Liver (tissue), 9 donors: Measurements from ENCODE around the gene PRDM1. TPM values are rescaled to one million over a fixed set of nuclear protein-coding genes. Genes with fewer than 3 reads are reported as not detected.

Experiments
- DNase-seq: peaks from one replicate; pipeline ENCODE4 v3.0.0-alpha.2; 2017; ENCODE audit warnings: low spot score
- H3K27ac ChIP-seq, 2 donors: one replicate each; pipeline ENCODE4 v1.7.0; 2013; ENCODE audit warnings: inconsistent platforms in 2 of 2, low read length in 2 of 2, control low read depth in 1 of 2, low read depth in 1 of 2, mild to moderate bottlenecking in 1 of 2
- H3K27me3 ChIP-seq, 4 donors: one replicate each; pipeline versions ENCODE4 v1.6.1 to v1.7.0; 2013; ENCODE audit warnings: low read length in 3 of 4, inconsistent platforms in 1 of 4, mild to moderate bottlenecking in 1 of 4, moderate library complexity in 1 of 4; ENCODE audit not compliant: control insufficient read depth in 4 of 4, insufficient read depth in 4 of 4
- H3K36me3 ChIP-seq, 4 donors: one replicate each; pipeline versions ENCODE4 v1.6.1 to v1.7.0; 2013; ENCODE audit warnings: low read length in 3 of 4, mild to moderate bottlenecking in 3 of 4, low read depth in 1 of 4, moderate library complexity in 1 of 4; ENCODE audit not compliant: control insufficient read depth in 4 of 4, insufficient read depth in 3 of 4
- H3K4me1 ChIP-seq, 4 donors: one replicate each; pipeline versions ENCODE4 v1.6.1 to v1.7.0; 2013; ENCODE audit warnings: low read length in 3 of 4, mild to moderate bottlenecking in 3 of 4, moderate library complexity in 1 of 4; ENCODE audit not compliant: control insufficient read depth in 4 of 4, insufficient read depth in 4 of 4
- H3K4me3 ChIP-seq, 3 donors: one replicate each; pipeline versions ENCODE4 v1.6.1 to v1.7.0; 2013; ENCODE audit warnings: low read length in 3 of 3, control low read depth in 1 of 3, low read depth in 1 of 3, mild to moderate bottlenecking in 1 of 3
- H3K9ac ChIP-seq, 2 donors: one replicate each; pipeline ENCODE4 v1.7.0; 2013; ENCODE audit warnings: low read length in 2 of 2, mild to moderate bottlenecking in 2 of 2, moderate library complexity in 2 of 2, control low read depth in 1 of 2, low read depth in 1 of 2
- H3K9me3 ChIP-seq, 4 donors: one replicate each; pipeline versions ENCODE4 v1.6.1 to v1.7.0; 2013; ENCODE audit warnings: low read length in 3 of 4; ENCODE audit not compliant: control insufficient read depth in 4 of 4
- EGR1 ChIP-seq, 2 donors: IDR thresholded peaks; 2 replicates each; pipeline ENCODE4 v1.6.1; 2016 to 2018; ENCODE audit warnings: antibody characterized with exemption in 2 of 2, low read depth in 2 of 2
- GABPA ChIP-seq, 2 donors: IDR thresholded peaks in 1 of 2; conservative IDR thresholded peaks in 1 of 2; 2 replicates each; pipeline ENCODE4 v1.6.1; 2016; ENCODE audit warnings: antibody characterized with exemption in 2 of 2, mild to moderate bottlenecking in 1 of 2, moderate library complexity in 1 of 2
- HNF4A ChIP-seq, 2 donors: conservative IDR thresholded peaks; 2 replicates each; pipeline ENCODE4 v1.6.1; 2016; ENCODE audit warnings: antibody characterized with exemption in 2 of 2, mild to moderate bottlenecking in 2 of 2
- HNF4G ChIP-seq: IDR thresholded peaks from 2 replicates; pipeline ENCODE4 v1.6.1; 2016; ENCODE audit warnings: antibody characterized with exemption
- JUND ChIP-seq, 2 donors: IDR thresholded peaks; 2 replicates each; pipeline ENCODE4 v1.6.1; 2016; ENCODE audit warnings: antibody characterized with exemption in 2 of 2
- NR2F2 ChIP-seq: IDR thresholded peaks from 2 replicates; pipeline ENCODE4 v1.6.1; 2016; ENCODE audit warnings: antibody characterized with exemption
- RAD21 ChIP-seq, 2 donors: IDR thresholded peaks; 2 replicates each; pipeline ENCODE4 v1.6.1; 2016; ENCODE audit warnings: antibody characterized with exemption in 2 of 2, mild to moderate bottlenecking in 2 of 2
- RXRA ChIP-seq, 2 donors: IDR thresholded peaks; 2 replicates each; pipeline ENCODE4 v1.6.1; 2017 to 2018; ENCODE audit warnings: antibody characterized with exemption in 2 of 2, mild to moderate bottlenecking in 1 of 2
- YY1 ChIP-seq: IDR thresholded peaks from 2 replicates; pipeline ENCODE4 v1.6.1; 2016; ENCODE audit warnings: antibody characterized with exemption, mild to moderate bottlenecking
- WGBS: extraction: QIAGEN DNeasy Blood & Tissue Kit; methylation state at CpG from one replicate; pipeline ENCODE4 v1.1.7; 2013; 5-methylcytosine and 5-hydroxymethylcytosine counted together
- polyA plus RNA-seq, 2 donors: library from polyadenylated mRNA; stranded (reverse) in 1 of 2; unstranded in 1 of 2; fragments of 200-250 nt in 1 of 2; fragments of >200 nt in 1 of 2; fragmentation: Nextera tagmentation in 1 of 2; extraction: Ambion mirVana in 1 of 2; gene quantifications; one replicate each; pipeline versions ENCODE4 v1.2.1 to v1.2.3, GENCODE V29; 2013 to 2015
- total RNA-seq, 2 donors: library from RNA; depleted of rRNA; stranded (reverse); fragments of >200 nt; gene quantifications; one replicate each; pipeline ENCODE4 v1.2.3, GENCODE V29; 2014
- TF ChIP-seq, protein P1 (sequence below): IDR thresholded peaks from 2 replicates; pipeline ENCODE4 v1.6.1; 2016; ENCODE audit warnings: antibody characterized with exemption
- TF ChIP-seq, protein P2 (sequence below): fragments of 150-350 bp; IDR thresholded peaks from 2 replicates; pipeline ENCODE4 v1.5.1; 2017; ENCODE audit warnings: improper control_type of control experiment, low read depth, low read length; ENCODE audit not compliant: missing input control
- TF ChIP-seq, protein P3 (sequence below): IDR thresholded peaks from 2 replicates; pipeline ENCODE4 v1.6.1; 2016; ENCODE audit warnings: antibody characterized with exemption
- TF ChIP-seq, protein P4 (sequence below): IDR thresholded peaks from 2 replicates; pipeline ENCODE4 v1.6.1; 2016; ENCODE audit warnings: antibody characterized with exemption, mild to moderate bottlenecking
- donor health status: healthy.
- donor health status: healthy.
- donor health status: healthy.
- donor health status: healthy.
- donor health status: healthy.

Gene PRDM1
- total and polyA plus RNA-seq, 4 donors = 0.37 to 2.8 (median 0.65) TPM

DNA sequence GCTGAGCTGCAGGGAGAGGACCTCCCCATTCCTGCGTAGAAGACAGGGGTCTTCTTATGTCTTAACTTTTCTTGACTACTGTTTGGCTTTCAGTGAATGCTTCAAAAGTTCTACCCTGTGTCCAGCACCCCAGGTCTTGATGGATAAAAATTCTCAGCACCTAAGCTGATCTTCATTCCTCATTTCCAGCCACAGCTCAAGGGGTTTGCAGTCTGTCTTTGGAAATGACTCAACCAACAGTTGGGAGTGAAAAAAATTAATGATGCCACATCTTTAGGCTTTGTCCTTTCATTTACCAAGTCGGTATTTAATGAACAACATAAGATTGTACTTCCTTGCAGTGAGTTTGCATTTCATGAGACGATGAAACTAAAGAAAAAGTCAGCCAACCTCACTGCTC is 40.3 kb downstream of the PRDM1 start:
- no peak for DNase-seq
- no peak overlapping the region for H3K9ac ChIP-seq
- H3K4me3 ChIP-seq = no peak overlapping the region
- H3K27ac ChIP-seq = no peak overlapping the region
- no peaks in the 10 kb centered on the region for H3K4me1 ChIP-seq
- no peaks in the 10 kb centered on the region for H3K9me3 ChIP-seq
- peaks cover 0 to 4% (median 0%) of the 10 kb centered on the region in 4 donors for H3K27me3 ChIP-seq
- WGBS = 82% methylated on average over 3 of the region's 3 CpGs
- no peak for TF ChIP-seq RXRA (IDR thresholded peaks at IDR 0.05)
- no peak for TF ChIP-seq GABPA (IDR thresholded peaks at IDR 0.05 in 1 of 2, conservative IDR thresholded peaks at IDR 0.05 in 1 of 2)
- TF ChIP-seq, protein P1, sequence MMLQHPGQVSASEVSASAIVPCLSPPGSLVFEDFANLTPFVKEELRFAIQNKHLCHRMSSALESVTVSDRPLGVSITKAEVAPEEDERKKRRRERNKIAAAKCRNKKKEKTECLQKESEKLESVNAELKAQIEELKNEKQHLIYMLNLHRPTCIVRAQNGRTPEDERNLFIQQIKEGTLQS = no peak
- no peak for TF ChIP-seq HNF4G
- no peak for TF ChIP-seq YY1
- TF ChIP-seq, protein P2, sequence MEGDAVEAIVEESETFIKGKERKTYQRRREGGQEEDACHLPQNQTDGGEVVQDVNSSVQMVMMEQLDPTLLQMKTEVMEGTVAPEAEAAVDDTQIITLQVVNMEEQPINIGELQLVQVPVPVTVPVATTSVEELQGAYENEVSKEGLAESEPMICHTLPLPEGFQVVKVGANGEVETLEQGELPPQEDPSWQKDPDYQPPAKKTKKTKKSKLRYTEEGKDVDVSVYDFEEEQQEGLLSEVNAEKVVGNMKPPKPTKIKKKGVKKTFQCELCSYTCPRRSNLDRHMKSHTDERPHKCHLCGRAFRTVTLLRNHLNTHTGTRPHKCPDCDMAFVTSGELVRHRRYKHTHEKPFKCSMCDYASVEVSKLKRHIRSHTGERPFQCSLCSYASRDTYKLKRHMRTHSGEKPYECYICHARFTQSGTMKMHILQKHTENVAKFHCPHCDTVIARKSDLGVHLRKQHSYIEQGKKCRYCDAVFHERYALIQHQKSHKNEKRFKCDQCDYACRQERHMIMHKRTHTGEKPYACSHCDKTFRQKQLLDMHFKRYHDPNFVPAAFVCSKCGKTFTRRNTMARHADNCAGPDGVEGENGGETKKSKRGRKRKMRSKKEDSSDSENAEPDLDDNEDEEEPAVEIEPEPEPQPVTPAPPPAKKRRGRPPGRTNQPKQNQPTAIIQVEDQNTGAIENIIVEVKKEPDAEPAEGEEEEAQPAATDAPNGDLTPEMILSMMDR = no peak
- TF ChIP-seq JUND (IDR thresholded peaks at IDR 0.05) = no peak
- TF ChIP-seq RAD21 (IDR thresholded peaks at IDR 0.05) = no peak
- TF ChIP-seq, protein P3, sequence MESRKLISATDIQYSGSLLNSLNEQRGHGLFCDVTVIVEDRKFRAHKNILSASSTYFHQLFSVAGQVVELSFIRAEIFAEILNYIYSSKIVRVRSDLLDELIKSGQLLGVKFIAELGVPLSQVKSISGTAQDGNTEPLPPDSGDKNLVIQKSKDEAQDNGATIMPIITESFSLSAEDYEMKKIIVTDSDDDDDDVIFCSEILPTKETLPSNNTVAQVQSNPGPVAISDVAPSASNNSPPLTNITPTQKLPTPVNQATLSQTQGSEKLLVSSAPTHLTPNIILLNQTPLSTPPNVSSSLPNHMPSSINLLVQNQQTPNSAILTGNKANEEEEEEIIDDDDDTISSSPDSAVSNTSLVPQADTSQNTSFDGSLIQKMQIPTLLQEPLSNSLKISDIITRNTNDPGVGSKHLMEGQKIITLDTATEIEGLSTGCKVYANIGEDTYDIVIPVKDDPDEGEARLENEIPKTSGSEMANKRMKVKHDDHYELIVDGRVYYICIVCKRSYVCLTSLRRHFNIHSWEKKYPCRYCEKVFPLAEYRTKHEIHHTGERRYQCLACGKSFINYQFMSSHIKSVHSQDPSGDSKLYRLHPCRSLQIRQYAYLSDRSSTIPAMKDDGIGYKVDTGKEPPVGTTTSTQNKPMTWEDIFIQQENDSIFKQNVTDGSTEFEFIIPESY = no peak
- TF ChIP-seq, protein P4, sequence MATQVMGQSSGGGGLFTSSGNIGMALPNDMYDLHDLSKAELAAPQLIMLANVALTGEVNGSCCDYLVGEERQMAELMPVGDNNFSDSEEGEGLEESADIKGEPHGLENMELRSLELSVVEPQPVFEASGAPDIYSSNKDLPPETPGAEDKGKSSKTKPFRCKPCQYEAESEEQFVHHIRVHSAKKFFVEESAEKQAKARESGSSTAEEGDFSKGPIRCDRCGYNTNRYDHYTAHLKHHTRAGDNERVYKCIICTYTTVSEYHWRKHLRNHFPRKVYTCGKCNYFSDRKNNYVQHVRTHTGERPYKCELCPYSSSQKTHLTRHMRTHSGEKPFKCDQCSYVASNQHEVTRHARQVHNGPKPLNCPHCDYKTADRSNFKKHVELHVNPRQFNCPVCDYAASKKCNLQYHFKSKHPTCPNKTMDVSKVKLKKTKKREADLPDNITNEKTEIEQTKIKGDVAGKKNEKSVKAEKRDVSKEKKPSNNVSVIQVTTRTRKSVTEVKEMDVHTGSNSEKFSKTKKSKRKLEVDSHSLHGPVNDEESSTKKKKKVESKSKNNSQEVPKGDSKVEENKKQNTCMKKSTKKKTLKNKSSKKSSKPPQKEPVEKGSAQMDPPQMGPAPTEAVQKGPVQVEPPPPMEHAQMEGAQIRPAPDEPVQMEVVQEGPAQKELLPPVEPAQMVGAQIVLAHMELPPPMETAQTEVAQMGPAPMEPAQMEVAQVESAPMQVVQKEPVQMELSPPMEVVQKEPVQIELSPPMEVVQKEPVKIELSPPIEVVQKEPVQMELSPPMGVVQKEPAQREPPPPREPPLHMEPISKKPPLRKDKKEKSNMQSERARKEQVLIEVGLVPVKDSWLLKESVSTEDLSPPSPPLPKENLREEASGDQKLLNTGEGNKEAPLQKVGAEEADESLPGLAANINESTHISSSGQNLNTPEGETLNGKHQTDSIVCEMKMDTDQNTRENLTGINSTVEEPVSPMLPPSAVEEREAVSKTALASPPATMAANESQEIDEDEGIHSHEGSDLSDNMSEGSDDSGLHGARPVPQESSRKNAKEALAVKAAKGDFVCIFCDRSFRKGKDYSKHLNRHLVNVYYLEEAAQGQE = no peak
- TF ChIP-seq NR2F2 = no peak
- TF ChIP-seq EGR1 (IDR thresholded peaks at IDR 0.05; ENCODE audit: low read depth in 2 of 2) = no peak
- no peaks in the 10 kb centered on the region for H3K36me3 ChIP-seq

DNA sequence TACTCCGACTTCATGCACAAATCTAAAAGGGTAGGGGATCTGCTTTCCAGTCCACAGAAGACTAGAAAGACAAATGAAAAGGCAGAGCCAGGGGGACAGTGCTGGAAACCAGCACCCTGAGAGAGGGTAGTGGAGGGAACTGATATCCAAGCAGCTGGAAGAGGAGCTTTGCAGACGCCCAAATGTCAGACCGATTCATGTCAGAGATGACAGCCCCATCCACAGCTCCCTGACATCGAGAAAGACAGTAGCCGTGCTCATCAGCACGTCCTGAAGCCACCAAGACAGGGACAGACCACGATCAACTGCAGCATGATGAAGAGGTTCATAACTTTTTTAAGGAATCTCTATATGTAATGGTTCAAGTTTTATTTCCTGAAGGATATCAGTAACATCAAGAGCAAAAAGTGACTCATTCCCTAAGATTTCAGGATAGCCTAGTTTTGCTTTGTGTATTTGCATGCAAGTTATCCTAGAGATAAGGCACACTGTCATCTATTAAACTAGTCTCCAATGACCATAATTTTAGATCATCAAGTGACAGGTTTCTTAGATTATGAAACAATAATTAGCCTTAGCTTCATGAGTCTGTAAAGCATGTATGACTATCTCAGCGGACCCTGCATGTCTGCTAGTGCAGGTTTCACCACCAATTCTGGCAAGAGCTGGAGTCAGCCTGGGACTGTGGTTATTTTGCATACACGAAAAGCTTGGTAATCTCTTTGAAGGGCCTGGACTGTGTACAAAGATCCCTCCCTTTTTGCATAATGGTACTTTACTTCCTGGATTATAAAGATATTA is 43.0 kb downstream of the PRDM1 start:
- no peak for TF ChIP-seq HNF4A (conservative IDR thresholded peaks at IDR 0.05)
- Histone ChIP-seq H3K9me3 (no peaks in the 10 kb centered on the region), H3K4me1 (no peaks in the 10 kb centered on the region), H3K36me3 (no peaks in the 10 kb centered on the region), H3K27ac (no peak overlapping the region), H3K27me3 (peaks cover 0 to 4% (median 0%) of the 10 kb centered on the region in 4 donors), H3K9ac (no peak overlapping the region), H3K4me3 (no peak overlapping the region)
- WGBS = 80% methylated on average over 9 of the region's 9 CpGs
- DNase-seq = no peak
